Measurements from ENCODE around the gene USF1.
A peak's percentile ranks its signal among the peaks of the same experiment; 100 is the strongest.
"Not testable (repeated sequence)": the region's sequence is repeated elsewhere in the genome, so short reads cannot be mapped to it uniquely, and the experiment has no call there.

USF1 gene

DNA sequence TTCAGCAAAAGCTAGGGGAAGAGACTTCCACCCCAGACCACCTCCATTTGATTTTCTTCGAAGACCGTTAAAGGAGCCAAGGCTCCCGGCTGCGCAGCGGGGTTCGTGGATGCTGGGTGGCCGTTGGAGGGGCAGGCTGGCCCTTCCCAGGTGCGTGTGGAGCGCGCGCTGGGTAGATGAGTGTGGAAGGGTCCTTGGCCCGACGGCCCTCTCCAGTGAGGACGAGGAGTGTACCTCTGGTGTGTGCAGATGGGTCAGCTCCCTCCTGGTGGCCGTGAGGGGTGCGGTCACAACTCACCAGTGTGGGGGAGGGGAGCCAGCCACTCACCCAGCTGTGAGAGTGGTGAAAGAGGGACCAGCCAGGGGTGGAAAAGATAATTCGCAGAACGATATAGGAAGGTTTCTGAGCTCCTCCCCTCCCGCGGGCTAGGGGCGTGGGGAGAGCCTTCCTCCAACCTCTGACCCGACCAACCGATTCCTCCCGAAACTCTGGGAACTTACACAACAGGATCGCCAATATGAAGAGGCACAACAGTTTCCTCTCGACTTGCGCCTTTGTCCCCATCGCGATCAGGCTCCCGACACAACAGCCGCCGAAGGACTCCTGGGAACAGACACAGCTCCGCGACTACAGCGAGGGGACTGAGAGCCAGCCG, 25.1 kb downstream of the USF1 start, which contains the start of gene F11R:
TSS of gene F11R (minus strand) at position 644 of the 656 bp plus-strand sequence. CDS start at position 565, 79 bp downstream.
- Histone ChIP-seq H3K4me1 (peaks cover 44 to 70% (median 60%) of the 10 kb centered on the region in 10 experiments), H3K27ac (peak within 1 kb of the TSS; percentile 64 to 99 (median 80); a peak in 21 of 22 replicates)

DNA sequence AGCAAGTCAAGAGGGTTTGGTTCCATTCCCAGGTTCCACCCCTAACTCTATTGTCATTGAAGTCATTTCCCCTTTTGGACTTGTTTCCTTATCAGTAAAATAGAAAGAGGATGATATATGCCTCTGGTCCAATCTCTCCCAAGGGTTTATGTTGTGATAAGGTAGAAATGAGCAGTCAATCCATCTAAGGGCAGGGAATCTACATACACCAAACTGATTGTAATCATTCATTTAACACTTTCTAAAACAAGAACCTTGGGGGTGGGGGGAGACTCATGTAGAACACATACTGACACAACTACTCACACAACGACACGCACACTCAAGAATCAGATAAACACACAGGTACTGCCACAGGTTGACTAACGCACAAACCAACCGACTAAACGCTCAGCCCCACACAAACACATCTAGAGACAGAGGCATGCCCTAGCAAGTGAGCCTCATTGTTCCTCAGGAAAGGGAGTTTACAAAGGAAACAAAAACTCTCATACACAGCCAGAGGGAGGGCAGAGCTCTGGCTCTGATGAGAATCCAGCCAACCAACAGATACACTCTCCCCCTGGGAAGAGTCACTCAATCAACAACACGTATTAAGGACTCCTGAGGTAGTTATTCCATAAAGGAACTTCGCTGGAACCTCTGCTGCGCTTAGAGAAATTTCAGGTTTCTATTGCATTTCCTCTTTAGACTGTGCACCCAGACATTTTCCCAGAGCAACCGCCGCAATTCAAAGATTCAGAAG, 25.9 kb downstream of the USF1 start:
- H3K27ac ChIP-seq, result peak overlapping the region; percentile 64 to 99 (median 80); a peak in 21 of 22 replicates
- 0 out of 22 replicates have a peak, but pooled peaks cover 0 to 8% (median 0%) of the 10 kb centered on the region in 11 experiments for H3K36me3 ChIP-seq
- H3K4me3 ChIP-seq, result peak overlapping the region; percentile 66 to 92 (median 76)
- TF ChIP-seq Cebpa-rat (IDR thresholded peaks at IDR 0.05), result no peak
- no peaks in the 10 kb centered on the region for H3K9me3 ChIP-seq (replicated peaks in 1 of 11)
- H3K27me3 ChIP-seq, result no peaks in the 10 kb centered on the region
- peak overlapping the region; percentile 81 to 99 (median 94) for H3K4me2 ChIP-seq
- H3K4me1 ChIP-seq, result peaks cover 44 to 78% (median 65%) of the 10 kb centered on the region in 10 experiments
- no peaks in the 10 kb centered on the region; a peak in 1 of 22 replicates for H4K20me1 ChIP-seq
- peak overlapping the region; percentile 73 to 85 (median 83) for H3K9ac ChIP-seq

More for the DNA sequence above, 25.1 kb downstream of the USF1 start, which contains the start of gene F11R:
- 0 out of 22 replicates have a peak, but pooled peaks cover 0 to 8% (median 0%) of the 10 kb centered on the region in 11 experiments for H3K36me3 ChIP-seq
- no peaks in the 10 kb centered on the region for H3K9me3 ChIP-seq (replicated peaks in 1 of 11)
- H3K9ac ChIP-seq, result peak within 1 kb of the TSS; percentile 73 to 85 (median 83)
- peak within 1 kb of the TSS; percentile 81 to 99 (median 94) for H3K4me2 ChIP-seq
- peak within 1 kb of the TSS; percentile 66 to 92 (median 76) for H3K4me3 ChIP-seq
- H4K20me1 ChIP-seq, result no peaks in the 10 kb centered on the region; a peak in 1 of 22 replicates
- TF ChIP-seq Cebpa-rat (IDR thresholded peaks at IDR 0.05), result no peak
- H3K27me3 ChIP-seq, result no peaks in the 10 kb centered on the region

DNA sequence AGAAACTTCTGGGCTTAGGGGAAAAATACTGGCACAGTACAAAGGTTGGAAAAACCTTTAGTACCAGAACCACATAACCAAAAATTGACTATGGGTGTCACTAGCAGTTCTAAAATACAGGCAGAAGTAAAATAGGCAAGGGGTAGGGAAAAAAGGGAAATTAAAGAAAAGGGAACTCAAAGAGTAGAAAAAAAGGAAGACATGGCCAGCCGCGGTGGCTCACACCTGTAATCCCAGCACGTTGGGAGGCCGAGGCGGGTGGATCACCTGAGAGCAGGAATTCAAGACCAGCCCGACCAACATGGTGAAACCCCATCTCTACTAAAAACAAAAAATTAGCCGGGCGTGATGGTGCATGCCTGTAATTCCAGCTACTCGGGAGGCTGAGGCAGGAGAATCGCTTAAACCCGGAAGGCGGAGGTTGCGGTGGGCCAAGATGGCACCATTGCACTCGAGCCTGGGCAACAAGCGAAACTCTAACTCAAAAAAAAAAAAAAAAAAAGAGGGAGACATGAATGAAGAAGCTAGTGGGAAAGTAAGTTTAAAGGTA, 26.6 kb downstream of the USF1 start:
- H3K27me3 ChIP-seq; H4K20me1 ChIP-seq; H3K36me3 ChIP-seq; H3K9me3 ChIP-seq (replicated peaks in 1 of 11): not testable (repeated sequence)
- Histone ChIP-seq H3K4me2 (peak overlapping the region; percentile 81 to 99 (median 94)), H3K27ac (peak overlapping the region; percentile 21 to 99 (median 80); a peak in 18 of 22 replicates), H3K9ac (peak overlapping the region in 6 of 11 experiments; percentile 15 to 85 (median 68); a peak in 9 of 22 replicates), H3K4me1 (peaks cover 49 to 85% (median 72%) of the 10 kb centered on the region in 10 experiments), H3K4me3 (peak overlapping the region; percentile 66 to 92 (median 76); a peak in 16 of 20 replicates)

DNA sequence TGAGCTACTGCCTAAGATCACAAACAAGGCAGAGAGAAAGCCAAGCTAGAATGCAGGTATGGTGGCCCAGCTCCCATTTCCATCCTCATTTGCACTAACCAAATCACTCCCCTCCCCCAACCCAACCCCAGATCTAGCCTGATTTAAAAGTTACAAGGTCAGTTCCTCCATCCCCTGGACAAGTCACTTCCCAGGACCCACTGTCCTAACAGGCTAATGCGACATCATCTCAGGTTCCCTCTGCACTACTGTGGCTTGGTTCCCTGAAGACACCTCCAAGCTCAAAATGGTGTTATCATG, 27.2 kb downstream of the USF1 start:
- Histone ChIP-seq H3K27me3 (no peaks in the 10 kb centered on the region), H4K20me1 (no peaks in the 10 kb centered on the region; a peak in 1 of 22 replicates), H3K9me3 (replicated peaks in 1 of 11) (no peaks in the 10 kb centered on the region), H3K4me3 (peak overlapping the region in 4 of 10 experiments; percentile 75 to 92 (median 86); a peak in 7 of 20 replicates), H3K9ac (peak overlapping the region in 5 of 11 experiments; percentile 6 to 58 (median 15); a peak in 5 of 22 replicates), H3K4me1 (peaks cover 52 to 83% (median 73%) of the 10 kb centered on the region in 10 experiments), H3K4me2 (peak overlapping the region; percentile 81 to 99 (median 94); a peak in 21 of 22 replicates), H3K36me3 (0 out of 22 replicates have a peak, but pooled peaks cover 0 to 8% (median 0%) of the 10 kb centered on the region in 11 experiments), H3K27ac (peak overlapping the region; percentile 44 to 99 (median 68); a peak in 18 of 22 replicates)
- TF ChIP-seq Cebpa-rat (IDR thresholded peaks at IDR 0.05), result no peak

DNA sequence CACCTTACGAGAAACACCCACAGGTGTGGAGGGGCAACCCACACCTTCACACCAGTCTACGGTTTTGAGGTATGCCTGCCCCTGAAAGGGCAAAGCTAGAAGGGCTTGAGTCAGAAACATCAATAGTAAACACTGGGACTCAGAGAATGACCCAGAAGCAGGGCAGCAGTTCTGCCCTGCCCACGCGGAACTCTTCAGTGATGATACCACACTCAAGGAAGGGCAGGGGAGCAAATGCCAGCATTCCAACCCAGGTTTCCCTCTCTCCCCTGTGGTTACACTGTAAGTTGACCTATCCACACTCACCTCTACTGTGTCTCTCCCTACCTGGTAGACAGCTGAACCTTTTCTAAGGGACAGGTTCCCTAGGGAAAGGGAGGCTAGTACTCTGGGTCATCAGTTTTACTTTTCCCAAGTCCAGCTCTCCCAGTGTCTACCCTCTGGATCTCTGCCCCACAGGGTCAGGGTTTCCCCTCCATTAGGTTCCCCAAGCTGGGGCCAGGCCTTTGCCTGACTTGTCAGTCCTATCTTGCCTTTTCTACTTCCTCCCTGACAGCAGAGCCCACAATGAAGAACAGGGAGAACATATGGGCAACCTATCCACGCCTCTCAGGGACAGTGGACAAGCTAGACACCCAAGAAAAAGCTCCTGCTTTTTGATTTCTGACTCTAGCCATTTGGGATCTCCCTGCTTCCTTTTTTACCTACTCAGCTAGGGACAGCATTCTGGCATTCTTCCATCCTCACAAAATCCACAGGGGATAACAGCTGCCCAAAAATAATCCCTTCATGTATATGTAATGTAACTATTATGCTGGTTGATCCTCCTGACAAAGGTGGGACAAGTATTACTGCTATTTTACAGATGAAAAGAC, 27.8 kb downstream of the USF1 start:
- H3K9me3 ChIP-seq (replicated peaks in 1 of 11), result no peaks in the 10 kb centered on the region
- H3K27ac ChIP-seq, result peak overlapping the region; percentile 44 to 99 (median 68)
- no peaks in the 10 kb centered on the region for H3K27me3 ChIP-seq
- no peak for TF ChIP-seq Cebpa-rat (IDR thresholded peaks at IDR 0.05)
- 0 out of 22 replicates have a peak, but pooled peaks cover 0 to 8% (median 0%) of the 10 kb centered on the region in 11 experiments for H3K36me3 ChIP-seq
- peak overlapping the region in 4 of 10 experiments; percentile 12 to 92 (median 82); a peak in 4 of 20 replicates for H3K4me3 ChIP-seq
- peak overlapping the region in 7 of 11 experiments; percentile 1 to 58 (median 13); a peak in 6 of 22 replicates for H3K9ac ChIP-seq
- peak overlapping the region; percentile 81 to 99 (median 94); a peak in 21 of 22 replicates for H3K4me2 ChIP-seq
- H4K20me1 ChIP-seq, result no peaks in the 10 kb centered on the region; a peak in 1 of 22 replicates
- H3K4me1 ChIP-seq, result peaks cover 57 to 87% (median 78%) of the 10 kb centered on the region in 10 experiments

DNA sequence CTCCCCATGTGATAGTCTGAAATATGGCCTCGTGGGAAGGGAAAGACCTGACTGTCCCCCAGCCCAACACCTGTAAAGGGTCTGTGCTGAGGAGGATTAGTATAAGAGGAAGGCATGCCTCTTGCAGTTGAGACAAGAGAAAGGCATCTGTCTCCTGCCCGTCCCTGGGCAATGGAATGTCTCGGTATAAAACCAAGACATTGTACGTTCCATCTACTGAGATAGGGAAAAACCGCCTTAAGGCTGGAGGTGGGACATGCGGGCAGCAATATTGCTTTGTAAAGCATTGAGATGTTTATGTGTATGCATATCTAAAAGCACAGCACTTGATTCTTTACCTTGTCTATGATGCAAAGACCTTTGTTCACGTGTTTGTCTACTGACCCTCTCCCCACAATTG, 28.6 kb downstream of the USF1 start:
- peak overlapping the region in 10 of 11 experiments; percentile 23 to 99 (median 72); a peak in 14 of 22 replicates for H3K27ac ChIP-seq
- H3K4me2 ChIP-seq, result peak overlapping the region in 8 of 11 experiments; percentile 35 to 99 (median 94); a peak in 14 of 22 replicates
- H3K27me3 ChIP-seq; H3K9me3 ChIP-seq (replicated peaks in 1 of 11); H3K4me3 ChIP-seq; H3K36me3 ChIP-seq; H3K9ac ChIP-seq; H4K20me1 ChIP-seq: not testable (repeated sequence)
- H3K4me1 ChIP-seq, result peaks cover 64 to 91% (median 84%) of the 10 kb centered on the region in 10 experiments

DNA sequence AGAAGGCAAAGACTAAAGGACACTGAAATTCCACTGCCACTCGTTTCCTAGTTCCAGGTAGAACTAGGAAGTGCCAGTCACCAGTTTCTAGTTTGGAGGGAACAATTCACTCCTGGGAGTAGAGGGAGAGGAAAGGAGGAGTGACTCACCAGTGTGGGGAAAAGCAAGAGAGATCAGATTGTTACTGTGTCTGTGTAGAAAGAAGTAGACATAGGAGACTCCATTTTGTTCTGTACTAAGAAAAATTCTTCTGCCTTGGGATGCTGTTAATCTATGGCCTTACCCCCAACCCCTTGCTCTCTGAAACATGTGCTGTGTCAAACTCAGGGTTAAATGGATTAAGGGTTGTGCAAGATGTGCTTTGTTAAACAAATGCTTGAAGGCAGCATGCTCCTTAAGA, 29.1 kb downstream of the USF1 start:
- H3K27ac ChIP-seq, result peak overlapping the region; percentile 91 to 99 (median 97); a peak in 21 of 22 replicates
- peak overlapping the region in 7 of 11 experiments; percentile 24 to 95 (median 55); a peak in 13 of 22 replicates for H3K4me2 ChIP-seq
- not testable (repeated sequence) for H3K9me3 ChIP-seq (replicated peaks in 1 of 11); H3K4me3 ChIP-seq; H3K36me3 ChIP-seq; H4K20me1 ChIP-seq; H3K27me3 ChIP-seq
- H3K9ac ChIP-seq, result peak overlapping the region in 1 of 11 experiments; percentile 9; a peak in 2 of 22 replicates
- H3K4me1 ChIP-seq, result peaks cover 64 to 91% (median 84%) of the 10 kb centered on the region in 10 experiments
